HEK293T (cell line): ENCODE measurements around the gene PHACTR3.

Source experiments
- BHLHE40 ChIP-seq: fragments of 450-650 bp; IDR thresholded peaks from 2 replicates; pipeline ENCODE4 v1.6.1; 2016; ENCODE audit warnings: mild to moderate bottlenecking, moderate library complexity, borderline replicate concordance
- CTBP1 ChIP-seq: fragments of 450-650 bp; IDR thresholded peaks from 2 replicates; pipeline ENCODE4 v1.6.1; 2016; ENCODE audit warnings: borderline replicate concordance
- ELF4 ChIP-seq: fragments of 450-650 bp; IDR thresholded peaks from 2 replicates; pipeline ENCODE4 v1.6.1; 2017; ENCODE audit warnings: antibody characterized with exemption
- FOXK2 ChIP-seq: fragments of 450-650 bp; IDR thresholded peaks from 2 replicates; pipeline ENCODE4 v1.6.1; 2016; ENCODE audit warnings: mild to moderate bottlenecking
- FOXM1 ChIP-seq: fragments of 450-650 bp; IDR thresholded peaks from 2 replicates; pipeline ENCODE4 v1.6.1; 2017; ENCODE audit warnings: mild to moderate bottlenecking, borderline replicate concordance
- HDGF ChIP-seq: fragments of 450-650 bp; IDR thresholded peaks from 2 replicates; pipeline ENCODE4 v1.6.1; 2017; ENCODE audit warnings: antibody characterized with exemption, borderline replicate concordance
- L3MBTL2 ChIP-seq: fragments of 450-650 bp; conservative IDR thresholded peaks from 2 replicates; pipeline ENCODE4 v1.6.1; 2016; ENCODE audit warnings: mild to moderate bottlenecking
- NFRKB ChIP-seq: fragments of 450-650 bp; IDR thresholded peaks from 2 replicates; pipeline ENCODE4 v1.6.1; 2016; ENCODE audit warnings: mild to moderate bottlenecking, moderate library complexity
- SP1 ChIP-seq: fragments of 450-650 bp; IDR thresholded peaks from 2 replicates; pipeline ENCODE4 v1.6.1; 2017

DNA sequence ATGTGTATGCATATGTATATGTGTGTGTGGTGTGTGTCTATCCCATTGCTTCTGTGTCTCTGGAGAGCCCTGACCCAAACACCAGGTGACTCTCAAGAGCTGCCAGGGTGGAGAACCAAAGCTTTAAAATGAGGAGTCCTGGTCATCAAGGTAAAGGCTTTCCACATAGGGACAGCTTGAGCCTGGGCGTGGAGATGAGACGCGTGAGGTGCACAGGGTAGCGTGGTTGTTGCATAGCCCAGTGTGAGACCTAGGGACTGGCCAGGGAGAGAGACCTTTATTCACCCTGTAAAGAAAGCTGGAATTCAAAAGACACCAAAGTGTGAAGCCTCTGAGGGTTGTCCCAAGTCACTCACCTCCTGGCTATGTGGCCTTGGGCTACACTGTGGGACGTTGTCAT is 180.0 kb downstream of the PHACTR3 start:
- TF ChIP-seq BHLHE40 (no peak), SP1 (no peak), FOXM1 (no peak), NFRKB (no peak), ELF4 (no peak), FOXK2 (no peak), CTBP1 (no peak), L3MBTL2 (no peak), HDGF (no peak)
